Epithelial cell of proximal tubule (primary cell): ENCODE measurements around the gene HCCS. TPM values are rescaled to one million over a fixed set of nuclear protein-coding genes. Genes with fewer than 3 reads are reported as not detected.

ENCODE experiments used
- DNase-seq: peaks from one replicate; pipeline ENCODE4 v3.0.0-alpha.2; 2011; ENCODE audit warnings: low read depth
- H3K4me3 ChIP-seq: 2 replicates; pipeline ENCODE4 v1.5.1; 2011; ENCODE audit warnings: low read depth, mild to moderate bottlenecking, low read length
- total RNA-seq: library from RNA; depleted of rRNA; stranded (reverse); fragments of >200 nt; gene quantifications from 2 replicates; pipeline ENCODE4 v1.2.3, GENCODE V29; 2015
- TF ChIP-seq, protein P1 (sequence below): conservative IDR thresholded peaks from 2 replicates; pipeline ENCODE4 v1.5.1; 2012; ENCODE audit warnings: low read depth, mild to moderate bottlenecking, low read length

Gene HCCS
- total RNA-seq, 1 donor from 2014 or later: 24.4 TPM

DNA sequence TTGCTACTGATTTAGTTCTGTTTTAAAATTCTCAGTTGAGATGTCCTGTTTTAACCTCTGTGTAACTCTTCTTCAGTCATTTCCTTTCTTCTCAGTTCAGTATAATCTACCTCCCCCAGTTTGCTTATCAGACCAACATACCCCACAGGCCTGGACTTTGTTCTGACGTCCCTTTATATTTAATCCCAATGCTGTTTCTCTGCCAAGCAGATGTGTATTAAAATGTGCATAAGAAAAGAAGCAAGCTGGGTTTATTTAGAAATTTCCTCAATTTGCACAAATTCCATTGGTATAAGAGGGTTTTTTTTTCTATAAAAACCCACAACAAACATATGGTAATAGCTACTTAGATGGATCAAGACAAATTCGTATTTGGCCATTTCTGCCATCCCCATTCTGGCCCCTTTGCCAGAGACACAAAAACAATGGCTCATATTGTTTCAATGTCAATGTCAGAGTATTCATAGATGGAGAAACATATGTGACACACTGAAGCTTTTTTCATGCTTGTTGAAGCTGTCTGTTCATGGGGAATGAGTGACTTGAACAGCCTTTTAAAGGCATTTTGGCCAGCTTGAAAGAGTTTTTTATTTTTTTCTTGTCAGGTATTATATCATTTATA is 24.5 kb downstream of the HCCS start:
- no peak overlapping the region for H3K4me3 ChIP-seq
- no peak for DNase-seq
- TF ChIP-seq, protein P1, sequence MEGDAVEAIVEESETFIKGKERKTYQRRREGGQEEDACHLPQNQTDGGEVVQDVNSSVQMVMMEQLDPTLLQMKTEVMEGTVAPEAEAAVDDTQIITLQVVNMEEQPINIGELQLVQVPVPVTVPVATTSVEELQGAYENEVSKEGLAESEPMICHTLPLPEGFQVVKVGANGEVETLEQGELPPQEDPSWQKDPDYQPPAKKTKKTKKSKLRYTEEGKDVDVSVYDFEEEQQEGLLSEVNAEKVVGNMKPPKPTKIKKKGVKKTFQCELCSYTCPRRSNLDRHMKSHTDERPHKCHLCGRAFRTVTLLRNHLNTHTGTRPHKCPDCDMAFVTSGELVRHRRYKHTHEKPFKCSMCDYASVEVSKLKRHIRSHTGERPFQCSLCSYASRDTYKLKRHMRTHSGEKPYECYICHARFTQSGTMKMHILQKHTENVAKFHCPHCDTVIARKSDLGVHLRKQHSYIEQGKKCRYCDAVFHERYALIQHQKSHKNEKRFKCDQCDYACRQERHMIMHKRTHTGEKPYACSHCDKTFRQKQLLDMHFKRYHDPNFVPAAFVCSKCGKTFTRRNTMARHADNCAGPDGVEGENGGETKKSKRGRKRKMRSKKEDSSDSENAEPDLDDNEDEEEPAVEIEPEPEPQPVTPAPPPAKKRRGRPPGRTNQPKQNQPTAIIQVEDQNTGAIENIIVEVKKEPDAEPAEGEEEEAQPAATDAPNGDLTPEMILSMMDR: no peak

DNA sequence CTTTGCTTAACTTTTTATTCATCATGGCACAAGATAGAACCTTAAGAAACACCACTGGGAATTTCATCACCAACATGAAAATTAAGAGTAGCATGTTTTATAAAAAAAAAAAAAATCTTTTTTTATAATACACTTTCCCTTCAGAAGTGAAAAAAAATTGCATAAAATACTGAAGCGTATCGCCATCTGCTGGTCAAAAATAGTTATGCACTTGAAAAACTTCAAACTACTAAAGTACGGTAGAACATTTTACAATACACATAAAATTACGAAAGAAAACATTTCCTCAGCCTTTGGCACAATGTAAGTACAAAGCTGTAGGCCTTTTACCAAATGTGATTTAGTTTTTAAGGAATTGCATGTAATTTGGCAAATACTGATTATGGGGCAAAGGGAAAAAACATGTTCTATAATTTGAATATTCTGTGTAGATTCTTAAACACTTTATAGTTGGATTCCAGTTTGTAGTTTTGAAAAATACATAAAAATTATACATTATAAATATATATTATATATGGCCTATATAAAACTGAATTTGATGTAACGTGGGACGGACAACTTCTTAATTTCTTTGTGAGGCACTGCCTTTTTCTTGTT is 26.5 kb downstream of the HCCS start:
- TF ChIP-seq, protein P1: peak; percentile 49
- no peak overlapping the region for H3K4me3 ChIP-seq
- no peak for DNase-seq

DNA sequence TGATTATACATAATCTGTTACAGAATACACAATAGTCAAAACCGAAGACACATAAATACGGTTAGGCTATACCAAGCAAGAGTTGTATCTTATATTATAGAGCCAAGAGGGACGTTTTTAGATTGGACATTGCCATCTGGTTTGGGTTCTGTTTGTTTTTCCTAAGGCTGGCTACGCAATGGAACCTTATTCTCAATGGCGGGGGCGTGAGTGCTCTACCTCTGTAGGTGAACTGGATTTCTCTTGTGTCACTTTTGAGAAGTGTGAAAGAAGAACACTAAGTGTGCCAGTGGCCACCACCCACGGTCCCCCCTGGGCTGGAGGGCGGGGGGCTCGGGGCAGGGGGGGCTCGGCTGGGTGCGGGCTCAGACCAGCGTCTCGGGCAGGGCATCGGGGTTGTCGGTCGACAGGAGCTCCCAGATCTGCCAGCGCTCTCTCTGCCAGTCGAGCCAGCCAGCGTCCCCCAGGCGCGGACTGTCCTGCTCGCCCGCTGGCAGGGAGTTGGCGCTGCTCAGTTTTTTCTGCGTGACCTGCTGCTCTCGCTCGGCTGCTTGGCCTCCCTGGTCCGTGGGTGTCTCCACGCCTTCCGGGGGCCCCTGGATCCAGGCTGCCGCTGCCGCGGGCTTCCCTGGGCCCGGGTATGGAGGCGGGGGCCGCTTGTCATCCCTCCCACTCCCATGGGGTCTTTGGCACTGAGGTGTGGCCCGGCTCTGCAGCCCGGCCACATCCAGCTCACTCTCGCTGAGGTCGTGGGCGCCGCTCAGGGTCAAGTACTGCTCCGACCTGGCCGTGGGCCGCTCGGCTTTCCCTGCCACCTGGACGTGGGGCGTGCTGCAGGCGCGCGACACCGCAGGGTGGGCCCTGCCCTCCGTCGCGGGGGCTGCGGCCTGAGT is 27.6 kb downstream of the HCCS start:
- no peak overlapping the region for H3K4me3 ChIP-seq
- TF ChIP-seq, protein P1: no peak

DNA sequence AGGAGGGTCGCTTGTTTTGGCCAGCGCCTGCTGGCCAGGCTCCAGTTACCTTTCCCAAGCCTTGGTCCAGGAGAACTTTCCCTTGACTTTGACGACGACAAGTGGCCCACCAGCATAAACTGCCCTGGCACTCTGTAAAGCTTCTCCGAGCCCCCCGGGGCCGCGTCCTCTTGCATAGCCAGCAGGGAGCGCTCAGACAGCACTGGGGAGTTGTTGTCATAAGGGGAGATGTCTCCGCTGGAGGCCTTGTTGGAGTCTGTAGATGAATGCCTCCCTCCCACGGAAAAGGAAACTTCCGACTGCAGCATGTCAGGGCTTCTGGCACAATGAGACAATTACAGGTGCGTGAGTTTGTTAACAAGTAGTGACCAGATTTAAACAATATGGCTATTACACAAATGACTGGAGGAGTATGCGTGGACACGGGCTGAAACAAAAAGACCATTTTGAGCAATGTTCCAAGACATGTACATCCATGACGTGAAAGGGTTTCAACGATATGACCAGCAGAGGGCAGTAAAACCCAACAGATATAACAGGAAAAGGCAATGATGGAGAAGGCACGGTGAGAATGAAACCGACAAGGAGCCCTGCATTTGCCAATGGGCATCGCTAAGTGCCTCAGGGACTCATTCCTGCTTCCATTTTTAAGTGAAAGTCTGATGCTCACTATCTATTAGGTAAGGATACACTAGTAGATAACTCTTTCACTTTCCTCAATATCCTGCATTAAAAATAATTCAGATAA is 33.0 kb downstream of the HCCS start:
- TF ChIP-seq, protein P1: peak; percentile 54

More for the DNA sequence above, 27.6 kb downstream of the HCCS start:
- no peak for DNase-seq

DNA sequence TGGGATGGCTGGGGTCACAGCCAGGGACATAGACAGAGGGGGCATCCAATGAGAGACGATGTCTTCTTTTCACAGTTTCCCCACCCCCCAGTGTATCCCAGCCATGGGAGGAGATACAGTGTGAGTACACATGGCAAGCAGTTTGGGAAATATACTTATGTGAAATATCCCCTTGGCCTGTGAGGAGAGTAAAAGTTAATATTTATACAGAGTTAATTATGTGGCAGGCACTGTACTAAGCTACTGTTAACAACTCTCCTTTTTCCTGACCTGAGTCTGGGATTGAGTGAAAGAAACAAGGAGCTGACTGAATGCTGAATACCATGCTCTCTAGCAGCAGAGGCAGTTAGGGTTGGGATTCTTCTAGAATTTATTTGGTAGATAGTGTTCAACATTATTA is 35.3 kb downstream of the HCCS start:
- no peak for DNase-seq

More for the DNA sequence above, 33.0 kb downstream of the HCCS start:
- no peak overlapping the region for H3K4me3 ChIP-seq
- peak; percentile 23 for DNase-seq

DNA sequence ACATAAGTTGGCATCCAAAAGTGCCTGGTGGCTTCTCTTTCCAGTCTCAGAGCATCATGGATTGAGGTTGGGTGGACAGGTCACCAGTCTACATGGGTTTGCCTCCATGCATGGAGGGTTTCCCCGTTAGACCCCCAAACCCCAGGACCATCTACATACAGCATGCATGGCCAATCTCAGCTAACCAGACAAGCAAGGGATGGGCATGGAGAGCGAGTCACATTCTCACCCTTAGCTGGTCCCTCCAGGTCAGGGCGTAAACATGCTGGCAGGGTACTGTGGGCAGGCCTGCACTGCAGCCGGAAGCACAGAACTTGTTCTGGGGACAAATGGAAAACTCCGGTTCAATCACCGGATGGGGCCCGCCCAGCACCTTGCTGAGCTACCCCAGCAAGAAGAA is 37.3 kb downstream of the HCCS start:
- H3K4me3 ChIP-seq: no peak overlapping the region
- TF ChIP-seq, protein P1: no peak
- no peak for DNase-seq

More for the DNA sequence above, 35.3 kb downstream of the HCCS start:
- no peak overlapping the region for H3K4me3 ChIP-seq
- TF ChIP-seq, protein P1: no peak
